Measurements from ENCODE around the gene ACP7.

ACP7 gene

DNA sequence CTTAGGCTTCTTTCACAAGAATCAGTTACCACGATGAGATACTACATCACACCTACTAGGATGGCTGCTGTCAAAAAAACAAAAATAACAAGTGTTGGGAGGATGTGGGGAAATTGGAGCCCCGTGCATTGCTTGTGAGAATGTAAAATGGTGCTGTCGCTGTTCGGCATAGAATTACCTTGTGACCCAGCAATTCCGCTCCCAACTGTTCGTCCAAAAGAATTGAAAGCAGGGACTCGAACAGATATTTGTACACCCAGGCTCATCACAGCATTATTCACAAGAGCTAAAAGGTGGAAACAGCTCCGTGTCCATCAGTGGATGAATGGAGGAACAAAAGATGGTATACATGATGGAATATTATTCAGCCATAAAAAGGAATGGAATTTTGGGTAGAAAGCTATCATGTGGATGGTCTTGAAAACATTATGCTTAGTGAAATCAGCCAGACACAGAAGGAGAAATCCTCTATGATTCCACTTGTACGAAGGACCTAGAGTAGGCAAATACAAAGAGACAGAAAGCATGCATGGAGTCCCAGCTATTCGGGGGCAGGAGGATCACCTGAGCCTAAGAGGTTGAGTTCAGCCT lies 64.9 kb downstream of the ACP7 start:
- TF ChIP-seq TAF1 (IDR thresholded peaks at IDR 0.05; ENCODE audit: borderline replicate concordance, insufficient read depth, low read length) (no peak), SIN3A (IDR thresholded peaks at IDR 0.05; ENCODE audit: borderline replicate concordance, insufficient read depth, low read length) (no peak), POLR2AphosphoS5 (IDR thresholded peaks at IDR 0.05; ENCODE audit: low read depth, low read length) (no peak), FOXP2 (optimal IDR thresholded peaks at IDR 0.05; ENCODE audit: borderline replicate concordance, extremely low read depth, extremely low read length, insufficient read depth) (no peak)
- TF ChIP-seq, protein P1, sequence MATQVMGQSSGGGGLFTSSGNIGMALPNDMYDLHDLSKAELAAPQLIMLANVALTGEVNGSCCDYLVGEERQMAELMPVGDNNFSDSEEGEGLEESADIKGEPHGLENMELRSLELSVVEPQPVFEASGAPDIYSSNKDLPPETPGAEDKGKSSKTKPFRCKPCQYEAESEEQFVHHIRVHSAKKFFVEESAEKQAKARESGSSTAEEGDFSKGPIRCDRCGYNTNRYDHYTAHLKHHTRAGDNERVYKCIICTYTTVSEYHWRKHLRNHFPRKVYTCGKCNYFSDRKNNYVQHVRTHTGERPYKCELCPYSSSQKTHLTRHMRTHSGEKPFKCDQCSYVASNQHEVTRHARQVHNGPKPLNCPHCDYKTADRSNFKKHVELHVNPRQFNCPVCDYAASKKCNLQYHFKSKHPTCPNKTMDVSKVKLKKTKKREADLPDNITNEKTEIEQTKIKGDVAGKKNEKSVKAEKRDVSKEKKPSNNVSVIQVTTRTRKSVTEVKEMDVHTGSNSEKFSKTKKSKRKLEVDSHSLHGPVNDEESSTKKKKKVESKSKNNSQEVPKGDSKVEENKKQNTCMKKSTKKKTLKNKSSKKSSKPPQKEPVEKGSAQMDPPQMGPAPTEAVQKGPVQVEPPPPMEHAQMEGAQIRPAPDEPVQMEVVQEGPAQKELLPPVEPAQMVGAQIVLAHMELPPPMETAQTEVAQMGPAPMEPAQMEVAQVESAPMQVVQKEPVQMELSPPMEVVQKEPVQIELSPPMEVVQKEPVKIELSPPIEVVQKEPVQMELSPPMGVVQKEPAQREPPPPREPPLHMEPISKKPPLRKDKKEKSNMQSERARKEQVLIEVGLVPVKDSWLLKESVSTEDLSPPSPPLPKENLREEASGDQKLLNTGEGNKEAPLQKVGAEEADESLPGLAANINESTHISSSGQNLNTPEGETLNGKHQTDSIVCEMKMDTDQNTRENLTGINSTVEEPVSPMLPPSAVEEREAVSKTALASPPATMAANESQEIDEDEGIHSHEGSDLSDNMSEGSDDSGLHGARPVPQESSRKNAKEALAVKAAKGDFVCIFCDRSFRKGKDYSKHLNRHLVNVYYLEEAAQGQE (IDR thresholded peaks at IDR 0.05; ENCODE audit: insufficient read depth in 1 of 2, low read depth in 2 of 2, low read length in 2 of 2) = no peak

DNA sequence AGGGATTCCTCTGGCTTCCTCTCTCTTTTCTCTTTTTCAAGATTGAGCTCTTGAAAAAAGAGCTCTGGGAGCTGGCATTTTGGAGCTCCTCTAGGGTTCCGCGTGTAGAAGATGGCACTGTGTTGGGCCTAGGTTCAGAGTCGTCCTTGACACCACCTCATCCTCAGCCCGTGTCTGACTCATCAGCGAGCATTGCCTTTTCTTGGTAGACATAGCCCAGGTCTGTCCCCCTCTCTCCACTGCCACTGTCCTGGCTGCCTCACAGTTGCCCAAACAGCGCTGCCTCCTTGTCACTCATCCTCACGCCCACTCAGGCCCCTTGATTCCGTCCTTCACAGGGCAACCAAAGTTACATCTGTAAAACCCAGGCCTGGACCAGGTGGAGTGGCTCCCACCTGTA lies 66.1 kb downstream of the ACP7 start:
- no peak for TF ChIP-seq FOXP2 (optimal IDR thresholded peaks at IDR 0.05; ENCODE audit: borderline replicate concordance, extremely low read depth, extremely low read length, insufficient read depth)
- no peak for TF ChIP-seq SIN3A (IDR thresholded peaks at IDR 0.05; ENCODE audit: borderline replicate concordance, insufficient read depth, low read length)
- no peak for TF ChIP-seq TAF1 (IDR thresholded peaks at IDR 0.05; ENCODE audit: borderline replicate concordance, insufficient read depth, low read length)
- TF ChIP-seq POLR2AphosphoS5 (IDR thresholded peaks at IDR 0.05; ENCODE audit: low read depth, low read length) = no peak
- TF ChIP-seq, protein P1 (IDR thresholded peaks at IDR 0.05; ENCODE audit: insufficient read depth in 1 of 2, low read depth in 2 of 2, low read length in 2 of 2) = no peak

DNA sequence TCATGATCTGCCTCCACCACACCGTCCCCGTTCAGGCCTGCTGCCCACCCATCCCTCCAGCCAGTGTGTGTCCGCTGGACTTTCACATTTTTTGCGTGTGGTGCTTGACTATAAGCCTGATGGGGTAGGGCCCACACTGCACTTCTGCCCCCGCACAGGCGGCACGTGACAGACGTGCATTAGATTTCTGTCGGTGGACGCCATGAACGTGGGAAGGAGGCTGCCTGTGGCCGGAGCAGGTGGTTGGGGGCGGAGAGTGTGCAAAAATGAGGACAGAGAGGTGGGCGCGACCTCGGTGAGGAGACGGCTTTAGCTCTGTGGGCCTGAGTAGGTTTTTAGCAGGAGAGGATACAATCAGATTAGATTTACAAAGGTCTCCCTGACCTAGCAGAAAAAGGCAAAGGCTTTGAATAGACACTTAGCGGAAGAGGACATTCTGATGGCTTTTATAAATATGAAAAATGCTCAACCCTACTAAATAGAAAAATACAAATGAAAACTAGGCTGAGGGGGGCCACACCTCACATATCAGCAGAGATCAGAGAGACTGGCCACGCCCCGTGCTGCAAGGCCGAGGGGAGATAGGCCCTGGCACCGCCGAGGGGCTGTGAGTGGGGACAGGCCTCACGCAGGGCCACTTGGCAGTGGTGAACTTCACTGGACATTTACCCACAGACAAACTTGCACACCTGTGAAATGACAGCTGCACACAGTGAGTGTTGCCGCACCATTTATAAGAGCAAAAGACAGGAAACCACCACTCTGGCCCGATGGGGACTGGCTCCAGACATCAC lies 66.8 kb downstream of the ACP7 start:
- TF ChIP-seq POLR2AphosphoS5 (IDR thresholded peaks at IDR 0.05; ENCODE audit: low read depth, low read length) (no peak), SIN3A (IDR thresholded peaks at IDR 0.05; ENCODE audit: borderline replicate concordance, insufficient read depth, low read length) (no peak), FOXP2 (optimal IDR thresholded peaks at IDR 0.05; ENCODE audit: borderline replicate concordance, extremely low read depth, extremely low read length, insufficient read depth) (no peak), TAF1 (IDR thresholded peaks at IDR 0.05; ENCODE audit: borderline replicate concordance, insufficient read depth, low read length) (no peak)
- TF ChIP-seq, protein P1 (IDR thresholded peaks at IDR 0.05; ENCODE audit: insufficient read depth in 1 of 2, low read depth in 2 of 2, low read length in 2 of 2) = no peak

DNA sequence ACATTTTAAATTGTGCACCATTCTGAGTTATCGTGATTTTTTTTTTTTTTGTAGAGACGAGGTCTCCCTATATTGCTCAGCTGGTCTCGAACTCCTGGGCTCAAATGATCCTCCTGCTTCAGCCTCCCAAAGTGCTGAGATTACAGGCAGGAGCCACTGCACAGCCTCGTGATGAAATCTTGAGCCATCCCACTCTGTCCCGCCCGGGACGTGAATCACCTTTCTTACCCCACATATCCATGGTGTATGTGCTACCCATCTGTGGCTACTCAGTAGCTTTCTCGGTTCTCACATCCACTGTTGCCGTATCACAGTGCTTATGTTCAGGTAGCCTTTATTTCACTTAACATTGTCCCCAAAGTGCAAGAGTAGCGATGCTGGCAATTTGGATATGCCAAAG lies 67.9 kb downstream of the ACP7 start:
- TF ChIP-seq FOXP2 (optimal IDR thresholded peaks at IDR 0.05; ENCODE audit: borderline replicate concordance, extremely low read depth, extremely low read length, insufficient read depth) (no peak), SIN3A (IDR thresholded peaks at IDR 0.05; ENCODE audit: borderline replicate concordance, insufficient read depth, low read length) (no peak), POLR2AphosphoS5 (IDR thresholded peaks at IDR 0.05; ENCODE audit: low read depth, low read length) (no peak), TAF1 (IDR thresholded peaks at IDR 0.05; ENCODE audit: borderline replicate concordance, insufficient read depth, low read length) (no peak)
- TF ChIP-seq, protein P1 (IDR thresholded peaks at IDR 0.05; ENCODE audit: insufficient read depth in 1 of 2, low read depth in 2 of 2, low read length in 2 of 2) = no peak

All from PFSK-1 (cell line).